ENCODE data around the gene SUFU.

SUFU gene

GRCh38 chr10:102631525-102632393, 128.0 kb downstream of the SUFU start:
- no peaks in the 10 kb centered on the region for H3K9me3 ChIP-seq (ENCODE audit: control insufficient read depth, low read length)
- no peaks in the 10 kb centered on the region for H3K27me3 ChIP-seq (ENCODE audit: control insufficient read depth, insufficient read depth, low read length)
- H3K4me1 ChIP-seq (ENCODE audit: control insufficient read depth, insufficient read depth, low read length): peaks cover 31% of the 10 kb centered on the region
- H3K4me3 ChIP-seq (ENCODE audit: low read length): no peak overlapping the region
- no peaks in the 10 kb centered on the region for H3K36me3 ChIP-seq (ENCODE audit: control insufficient read depth, insufficient read depth, low read length)
- H3K9ac ChIP-seq (ENCODE audit: low read length): no peak overlapping the region

- Histone ChIP-seq H3K9me3 (ENCODE audit: control insufficient read depth, low read length) (no peaks in the 10 kb centered on the region), H3K4me1 (ENCODE audit: control insufficient read depth, insufficient read depth, low read length) (peaks cover 26% of the 10 kb centered on the region), H3K4me3 (ENCODE audit: low read length) (no peak overlapping the region), H3K36me3 (ENCODE audit: control insufficient read depth, insufficient read depth, low read length) (no peaks in the 10 kb centered on the region), H3K27me3 (ENCODE audit: control insufficient read depth, insufficient read depth, low read length) (no peaks in the 10 kb centered on the region), H3K9ac (ENCODE audit: low read length) (no peak overlapping the region)
These were observed 128.8 kb downstream of the SUFU start for GRCh38 chr10:102632394-102633111.

- no peak overlapping the region for H3K9ac ChIP-seq (ENCODE audit: low read length)
- no peaks in the 10 kb centered on the region for H3K27me3 ChIP-seq (ENCODE audit: control insufficient read depth, insufficient read depth, low read length)
- no peaks in the 10 kb centered on the region for H3K9me3 ChIP-seq (ENCODE audit: control insufficient read depth, low read length)
- no peak overlapping the region for H3K4me3 ChIP-seq (ENCODE audit: low read length)
- H3K4me1 ChIP-seq (ENCODE audit: control insufficient read depth, insufficient read depth, low read length): peaks cover 18% of the 10 kb centered on the region
- H3K36me3 ChIP-seq (ENCODE audit: control insufficient read depth, insufficient read depth, low read length): no peaks in the 10 kb centered on the region
These were observed 129.5 kb downstream of the SUFU start for GRCh38 chr10:102633287-102633686.

- H3K9ac ChIP-seq (ENCODE audit: low read length): no peak overlapping the region
- no peaks in the 10 kb centered on the region for H3K36me3 ChIP-seq (ENCODE audit: control insufficient read depth, insufficient read depth, low read length)
- peaks cover 16% of the 10 kb centered on the region for H3K4me1 ChIP-seq (ENCODE audit: control insufficient read depth, insufficient read depth, low read length)
- H3K9me3 ChIP-seq (ENCODE audit: control insufficient read depth, low read length): no peaks in the 10 kb centered on the region
- no peak overlapping the region for H3K4me3 ChIP-seq (ENCODE audit: low read length)
- no peaks in the 10 kb centered on the region for H3K27me3 ChIP-seq (ENCODE audit: control insufficient read depth, insufficient read depth, low read length)
These were observed 130.1 kb downstream of the SUFU start for GRCh38 chr10:102633848-102634247.

GRCh38 chr10:102634686-102635085, 130.9 kb downstream of the SUFU start:
- Histone ChIP-seq H3K27me3 (ENCODE audit: control insufficient read depth, insufficient read depth, low read length) (no peaks in the 10 kb centered on the region), H3K36me3 (ENCODE audit: control insufficient read depth, insufficient read depth, low read length) (no peaks in the 10 kb centered on the region), H3K4me1 (ENCODE audit: control insufficient read depth, insufficient read depth, low read length) (peaks cover 16% of the 10 kb centered on the region), H3K9me3 (ENCODE audit: control insufficient read depth, low read length) (no peaks in the 10 kb centered on the region), H3K9ac (ENCODE audit: low read length) (no peak overlapping the region), H3K4me3 (ENCODE audit: low read length) (no peak overlapping the region)

GRCh38 chr10:102635377-102635776, 131.6 kb downstream of the SUFU start:
- Histone ChIP-seq H3K4me1 (ENCODE audit: control insufficient read depth, insufficient read depth, low read length) (peaks cover 16% of the 10 kb centered on the region), H3K36me3 (ENCODE audit: control insufficient read depth, insufficient read depth, low read length) (no peaks in the 10 kb centered on the region), H3K27me3 (ENCODE audit: control insufficient read depth, insufficient read depth, low read length) (no peaks in the 10 kb centered on the region), H3K9me3 (ENCODE audit: control insufficient read depth, low read length) (no peaks in the 10 kb centered on the region), H3K4me3 (ENCODE audit: low read length) (no peak overlapping the region), H3K9ac (ENCODE audit: low read length) (no peak overlapping the region)

- no peaks in the 10 kb centered on the region for H3K9me3 ChIP-seq (ENCODE audit: control insufficient read depth, low read length)
- no peak overlapping the region for H3K4me3 ChIP-seq (ENCODE audit: low read length)
- H3K36me3 ChIP-seq (ENCODE audit: control insufficient read depth, insufficient read depth, low read length): no peaks in the 10 kb centered on the region
- H3K27me3 ChIP-seq (ENCODE audit: control insufficient read depth, insufficient read depth, low read length): no peaks in the 10 kb centered on the region
- no peak overlapping the region for H3K9ac ChIP-seq (ENCODE audit: low read length)
- peaks cover 6% of the 10 kb centered on the region for H3K4me1 ChIP-seq (ENCODE audit: control insufficient read depth, insufficient read depth, low read length)
These were observed 135.8 kb downstream of the SUFU start for GRCh38 chr10:102639537-102639936.

- peak overlapping the region; percentile 81 for H3K9ac ChIP-seq (ENCODE audit: low read length)
- peak overlapping the region; percentile 71 for H3K4me3 ChIP-seq (ENCODE audit: low read length)
- H3K4me1 ChIP-seq (ENCODE audit: control insufficient read depth, insufficient read depth, low read length): peaks cover 6% of the 10 kb centered on the region
- no peaks in the 10 kb centered on the region for H3K36me3 ChIP-seq (ENCODE audit: control insufficient read depth, insufficient read depth, low read length)
- no peaks in the 10 kb centered on the region for H3K9me3 ChIP-seq (ENCODE audit: control insufficient read depth, low read length)
- no peaks in the 10 kb centered on the region for H3K27me3 ChIP-seq (ENCODE audit: control insufficient read depth, insufficient read depth, low read length)
These were observed 137.6 kb downstream of the SUFU start for GRCh38 chr10:102641402-102641801.

GRCh38 chr10:102641880-102642735, 138.3 kb downstream of the SUFU start:
- H3K36me3 ChIP-seq (ENCODE audit: control insufficient read depth, insufficient read depth, low read length): no peaks in the 10 kb centered on the region
- no peaks in the 10 kb centered on the region for H3K9me3 ChIP-seq (ENCODE audit: control insufficient read depth, low read length)

GRCh38 chr10:102642736-102643335, 139.1 kb downstream of the SUFU start:
- Histone ChIP-seq H3K4me3 (ENCODE audit: low read length) (peak overlapping the region; percentile 77), H3K9me3 (ENCODE audit: control insufficient read depth, low read length) (no peaks in the 10 kb centered on the region), H3K9ac (ENCODE audit: low read length) (peak overlapping the region; percentile 99), H3K36me3 (ENCODE audit: control insufficient read depth, insufficient read depth, low read length) (no peaks in the 10 kb centered on the region), H3K27me3 (ENCODE audit: control insufficient read depth, insufficient read depth, low read length) (no peaks in the 10 kb centered on the region), H3K4me1 (ENCODE audit: control insufficient read depth, insufficient read depth, low read length) (peaks cover 17% of the 10 kb centered on the region)

More at GRCh38 chr10:102641880-102642735, 138.3 kb downstream of the SUFU start:
- H3K4me1 ChIP-seq (ENCODE audit: control insufficient read depth, insufficient read depth, low read length): peaks cover 10% of the 10 kb centered on the region
- H3K9ac ChIP-seq (ENCODE audit: low read length): peak overlapping the region; percentile 99
- H3K27me3 ChIP-seq (ENCODE audit: control insufficient read depth, insufficient read depth, low read length): no peaks in the 10 kb centered on the region
- H3K4me3 ChIP-seq (ENCODE audit: low read length): peak overlapping the region; percentile 77

- no peaks in the 10 kb centered on the region for H3K9me3 ChIP-seq (ENCODE audit: control insufficient read depth, low read length)
- no peaks in the 10 kb centered on the region for H3K27me3 ChIP-seq (ENCODE audit: control insufficient read depth, insufficient read depth, low read length)
- H3K36me3 ChIP-seq (ENCODE audit: control insufficient read depth, insufficient read depth, low read length): peaks cover 2% of the 10 kb centered on the region
- H3K9ac ChIP-seq (ENCODE audit: low read length): peak overlapping the region; percentile 99
- H3K4me1 ChIP-seq (ENCODE audit: control insufficient read depth, insufficient read depth, low read length): peaks cover 24% of the 10 kb centered on the region
- H3K4me3 ChIP-seq (ENCODE audit: low read length): peak overlapping the region; percentile 77
These were observed 139.7 kb downstream of the SUFU start for GRCh38 chr10:102643336-102644065.
